ENCODE measurements around the gene IL17RA. TPM values are rescaled to one million over a fixed set of nuclear protein-coding genes. Genes with fewer than 3 reads are reported as not detected.

The IL17RA gene
- total RNA-seq, 1 donor from 2014 or later, result 11.8 TPM

DNA sequence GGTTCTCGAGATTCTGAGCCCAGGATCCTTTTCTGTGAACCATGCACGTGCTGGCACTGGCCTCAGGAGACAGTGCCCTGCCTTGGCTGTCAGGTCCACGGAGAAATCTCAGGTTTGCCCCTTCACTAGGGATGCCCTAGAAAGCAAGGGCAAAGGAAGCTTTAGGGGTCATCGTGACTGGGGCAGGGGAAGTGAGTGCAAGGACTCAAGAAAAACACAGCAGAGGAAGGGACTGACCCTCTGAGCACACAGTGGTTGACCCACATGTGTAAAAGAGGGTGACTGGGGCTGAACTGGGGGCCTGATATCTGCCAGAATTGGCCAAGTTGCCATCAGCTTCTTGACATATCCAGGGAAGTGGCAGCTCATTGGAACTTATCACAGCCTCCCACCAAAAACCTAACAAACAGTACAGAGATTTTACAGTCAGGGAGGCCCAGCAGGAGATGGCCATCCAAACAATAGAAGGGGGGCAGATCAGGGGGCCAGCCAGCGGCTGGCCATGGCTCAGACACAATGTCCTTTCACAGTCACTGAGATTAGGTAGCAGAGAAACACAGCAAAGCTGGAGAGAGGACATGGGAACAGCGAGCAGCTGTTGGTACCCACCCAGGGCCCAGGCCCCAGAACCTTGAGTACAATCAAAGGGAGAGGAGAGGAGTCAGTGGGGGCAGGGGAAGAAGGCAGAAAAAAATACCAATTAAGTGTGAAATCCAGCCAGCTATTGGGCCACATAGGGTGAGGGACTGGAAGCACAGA, 32.0 kb downstream of the IL17RA start:
- H3K4me3 Mint-ChIP-seq, result no peak overlapping the region
- TF ChIP-seq, protein P1, sequence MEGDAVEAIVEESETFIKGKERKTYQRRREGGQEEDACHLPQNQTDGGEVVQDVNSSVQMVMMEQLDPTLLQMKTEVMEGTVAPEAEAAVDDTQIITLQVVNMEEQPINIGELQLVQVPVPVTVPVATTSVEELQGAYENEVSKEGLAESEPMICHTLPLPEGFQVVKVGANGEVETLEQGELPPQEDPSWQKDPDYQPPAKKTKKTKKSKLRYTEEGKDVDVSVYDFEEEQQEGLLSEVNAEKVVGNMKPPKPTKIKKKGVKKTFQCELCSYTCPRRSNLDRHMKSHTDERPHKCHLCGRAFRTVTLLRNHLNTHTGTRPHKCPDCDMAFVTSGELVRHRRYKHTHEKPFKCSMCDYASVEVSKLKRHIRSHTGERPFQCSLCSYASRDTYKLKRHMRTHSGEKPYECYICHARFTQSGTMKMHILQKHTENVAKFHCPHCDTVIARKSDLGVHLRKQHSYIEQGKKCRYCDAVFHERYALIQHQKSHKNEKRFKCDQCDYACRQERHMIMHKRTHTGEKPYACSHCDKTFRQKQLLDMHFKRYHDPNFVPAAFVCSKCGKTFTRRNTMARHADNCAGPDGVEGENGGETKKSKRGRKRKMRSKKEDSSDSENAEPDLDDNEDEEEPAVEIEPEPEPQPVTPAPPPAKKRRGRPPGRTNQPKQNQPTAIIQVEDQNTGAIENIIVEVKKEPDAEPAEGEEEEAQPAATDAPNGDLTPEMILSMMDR (IDR thresholded peaks at IDR 0.05; ENCODE audit: unreplicated experiment), result no peak
- H3K4me1 Mint-ChIP-seq, result peaks cover 2% of the 10 kb centered on the region
- DNase-seq (ENCODE audit: low spot score in 2 of 2, unreplicated experiment in 2 of 2), result no peak
- H3K36me3 Mint-ChIP-seq, result no peaks in the 10 kb centered on the region
- no peak overlapping the region for H3K27ac Mint-ChIP-seq
- peaks cover 50% of the 10 kb centered on the region for H3K27me3 Mint-ChIP-seq (ENCODE audit: low read depth)
- no peaks in the 10 kb centered on the region for H3K9me3 Mint-ChIP-seq

DNA sequence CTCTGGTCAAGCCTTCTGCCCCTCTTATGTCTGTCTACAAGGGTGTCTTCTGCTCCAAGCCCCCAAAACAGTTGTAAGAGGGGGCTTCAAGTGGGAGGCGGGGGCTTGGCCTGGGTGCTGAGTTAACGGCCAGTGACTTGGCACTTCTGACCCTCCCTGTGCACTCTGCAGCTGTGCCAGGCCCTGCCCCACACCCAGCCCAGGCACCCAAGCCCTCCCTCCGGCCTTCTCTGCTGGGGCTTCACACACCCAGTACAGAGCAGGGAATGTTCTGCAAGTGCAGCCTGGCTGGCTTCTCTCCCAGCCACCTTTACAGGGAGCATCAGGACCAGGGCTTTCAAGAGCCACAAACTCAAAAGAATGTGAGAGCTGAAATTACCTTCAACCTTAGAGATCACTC, 32.6 kb downstream of the IL17RA start:
- Mint-ChIP-seq H3K27ac (no peak overlapping the region), H3K4me3 (no peak overlapping the region)
- TF ChIP-seq, protein P1 (IDR thresholded peaks at IDR 0.05; ENCODE audit: unreplicated experiment), result no peak

DNA sequence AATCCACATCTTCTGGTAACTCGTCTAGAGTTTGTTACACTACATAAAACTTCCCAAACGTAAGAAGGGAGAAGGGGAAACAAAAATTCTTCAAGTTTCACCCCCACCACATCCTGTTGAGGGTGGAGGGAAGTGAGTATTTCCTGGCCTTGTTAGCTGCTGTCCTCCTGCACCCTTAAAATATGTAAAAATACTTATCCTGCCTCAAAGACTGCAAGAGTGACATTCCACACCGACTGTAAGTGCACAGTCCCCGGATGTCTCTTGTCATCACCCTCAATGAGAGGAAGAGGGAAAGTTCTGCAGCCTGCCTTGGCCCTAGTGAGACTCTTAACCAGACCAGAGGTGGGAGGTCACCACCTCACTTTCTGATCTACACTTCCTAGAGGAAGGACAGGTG, 33.1 kb downstream of the IL17RA start:
- Mint-ChIP-seq H3K4me1 (peaks cover 2% of the 10 kb centered on the region), H3K27me3 (ENCODE audit: low read depth) (peaks cover 61% of the 10 kb centered on the region), H3K27ac (no peak overlapping the region), H3K4me3 (no peak overlapping the region), H3K9me3 (no peaks in the 10 kb centered on the region), H3K36me3 (no peaks in the 10 kb centered on the region)
- TF ChIP-seq, protein P1 (IDR thresholded peaks at IDR 0.05; ENCODE audit: unreplicated experiment), result no peak
- DNase-seq (ENCODE audit: low spot score in 2 of 2, unreplicated experiment in 2 of 2), result no peak

More for the DNA sequence above, 32.6 kb downstream of the IL17RA start:
- no peak for DNase-seq (ENCODE audit: low spot score in 2 of 2, unreplicated experiment in 2 of 2)
- Mint-ChIP-seq H3K4me1 (peaks cover 2% of the 10 kb centered on the region), H3K36me3 (no peaks in the 10 kb centered on the region), H3K27me3 (ENCODE audit: low read depth) (peaks cover 56% of the 10 kb centered on the region), H3K9me3 (no peaks in the 10 kb centered on the region)

DNA sequence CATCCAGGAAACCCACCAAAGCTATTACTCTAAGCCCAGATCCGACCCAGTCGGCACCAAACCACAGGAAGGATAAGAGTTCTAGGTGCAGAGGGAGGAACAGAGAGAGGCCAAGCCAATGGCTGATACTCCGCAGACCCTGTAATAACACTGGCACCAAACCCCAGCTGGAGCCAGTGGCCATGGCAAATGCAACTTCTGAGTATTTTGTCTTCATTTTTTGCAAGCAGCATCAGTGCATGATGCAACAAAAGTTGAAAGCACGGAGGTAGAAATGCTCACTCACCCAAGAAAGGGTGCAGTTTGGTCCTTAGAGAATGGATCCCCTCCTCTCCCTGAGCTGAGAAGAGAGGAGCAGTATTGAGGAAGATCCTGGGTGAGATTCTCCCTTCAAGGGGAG, 33.5 kb downstream of the IL17RA start:
- peak overlapping the region; percentile 45 for H3K4me3 Mint-ChIP-seq
- H3K4me1 Mint-ChIP-seq, result peaks cover 2% of the 10 kb centered on the region
- H3K27ac Mint-ChIP-seq, result no peak overlapping the region
- TF ChIP-seq, protein P1 (IDR thresholded peaks at IDR 0.05; ENCODE audit: unreplicated experiment), result no peak
- DNase-seq (ENCODE audit: low spot score in 2 of 2, unreplicated experiment in 2 of 2), result no peak
- H3K9me3 Mint-ChIP-seq, result no peaks in the 10 kb centered on the region
- peaks cover 63% of the 10 kb centered on the region for H3K27me3 Mint-ChIP-seq (ENCODE audit: low read depth)
- H3K36me3 Mint-ChIP-seq, result no peaks in the 10 kb centered on the region

DNA sequence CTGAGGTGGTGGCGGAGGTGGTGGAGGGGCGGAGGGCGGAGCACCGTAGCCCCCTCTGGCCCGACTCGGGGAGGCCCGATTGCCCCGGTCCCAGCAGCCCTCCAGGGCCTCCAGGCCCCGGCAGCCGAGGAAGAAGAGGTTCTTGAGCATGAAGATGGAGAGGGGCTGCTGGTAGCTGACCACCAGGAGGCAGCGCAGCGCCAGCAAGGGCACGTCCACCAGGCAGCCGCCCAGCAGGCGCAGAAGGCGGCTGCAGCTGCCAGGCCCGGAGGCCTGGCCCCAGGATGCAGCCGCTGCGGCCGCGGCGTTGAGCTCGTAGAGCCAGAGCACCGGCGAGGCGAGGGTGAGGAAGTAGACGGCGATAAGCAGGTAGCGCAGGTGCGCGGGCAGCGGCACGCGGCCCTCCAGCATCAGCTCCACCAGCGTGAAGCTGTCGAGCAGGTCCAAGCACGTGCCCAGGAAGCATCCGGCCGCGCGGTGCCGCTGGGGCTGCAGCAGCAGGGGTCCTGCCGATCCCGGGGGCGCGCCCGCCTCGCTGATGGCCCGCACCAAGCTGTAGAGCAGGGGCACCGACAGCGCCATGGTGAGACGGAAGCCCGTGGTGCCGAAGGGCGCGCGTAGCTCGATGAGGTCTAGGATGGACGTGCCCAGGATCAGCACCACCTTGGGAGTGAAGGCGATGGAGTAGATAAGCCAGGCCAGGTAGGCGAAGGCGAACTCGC, 34.8 kb downstream of the IL17RA start:
- TF ChIP-seq, protein P1 (IDR thresholded peaks at IDR 0.05; ENCODE audit: unreplicated experiment), result no peak
- Mint-ChIP-seq H3K9me3 (no peaks in the 10 kb centered on the region), H3K4me3 (peak overlapping the region; percentile 55), H3K36me3 (no peaks in the 10 kb centered on the region), H3K27me3 (ENCODE audit: low read depth) (peaks cover 67% of the 10 kb centered on the region), H3K4me1 (peaks cover 2% of the 10 kb centered on the region), H3K27ac (no peak overlapping the region)
- no peak for DNase-seq (ENCODE audit: low spot score in 2 of 2, unreplicated experiment in 2 of 2)

All from mesothelial cell of epicardium (in vitro differentiated cells).